SK-N-SH treated with all-trans-retinoic acid at 6 μM for 48 hours (cell line): ENCODE results near the gene ZWILCH.

Experiments used
- ATAC-seq: fragments of 200-7000 bp; cut with Tn5 transposase; 3 replicates; pipeline ENCODE4 v1.9.1; 2020; ENCODE audit warnings: mild to moderate bottlenecking, moderate library complexity
- ARNTL ChIP-seq: fragments of 450-650 bp; formaldehyde crosslinking; IDR thresholded peaks from 2 replicates; pipeline ENCODE4 v1.5.0; 2020; ENCODE audit warnings: low read depth, mild to moderate bottlenecking, moderate library complexity, borderline replicate concordance
- BACH2 ChIP-seq: fragments of 250-450 bp; sonication (Bioruptor Pico); IDR thresholded peaks from 2 replicates; pipeline ENCODE4 v1.9.0; 2021; ENCODE audit warnings: mild to moderate bottlenecking, borderline replicate concordance
- CSDC2 ChIP-seq: fragments of 250-450 bp; sonication (Bioruptor Pico); IDR thresholded peaks from 2 replicates; pipeline ENCODE4 v1.5.0; 2020; ENCODE audit warnings: mild to moderate bottlenecking, moderate library complexity
- CSRNP3 ChIP-seq: fragments of 250-450 bp; sonication (Bioruptor Pico); IDR thresholded peaks from 2 replicates; pipeline ENCODE4 v1.5.1; 2021; ENCODE audit warnings: mild to moderate bottlenecking, moderate library complexity
- ESRRG ChIP-seq: fragments of 250-450 bp; sonication (Bioruptor Pico); IDR thresholded peaks from 2 replicates; pipeline ENCODE4 v1.6.1; 2021; ENCODE audit warnings: mild to moderate bottlenecking
- GLIS3 ChIP-seq: fragments of 250-450 bp; sonication (Bioruptor Pico); IDR thresholded peaks from 2 replicates; pipeline ENCODE4 v1.5.0; 2020; ENCODE audit warnings: mild to moderate bottlenecking, moderate library complexity
- ISL1 ChIP-seq: fragments of 250-450 bp; sonication (Bioruptor Pico); IDR thresholded peaks from 2 replicates; pipeline ENCODE4 v2.1.2; 2022; ENCODE audit warnings: mild to moderate bottlenecking, moderate library complexity
- PATZ1 ChIP-seq: fragments of 250-450 bp; sonication (Bioruptor Pico); IDR thresholded peaks from 2 replicates; pipeline ENCODE4 v1.8.0; 2020; ENCODE audit warnings: mild to moderate bottlenecking, moderate library complexity, borderline replicate concordance
- PPARA ChIP-seq: fragments of 250-450 bp; sonication (Bioruptor Pico); IDR thresholded peaks from 2 replicates; pipeline ENCODE4 v1.5.0; 2020; ENCODE audit warnings: mild to moderate bottlenecking, borderline replicate concordance
- RARB ChIP-seq: fragments of 250-450 bp; sonication (Bioruptor Pico); IDR thresholded peaks from 2 replicates; pipeline ENCODE4 v1.8.0; 2021; ENCODE audit warnings: mild to moderate bottlenecking, moderate library complexity
- SNAI2 ChIP-seq: fragments of 250-450 bp; sonication (Bioruptor Pico); IDR thresholded peaks from 2 replicates; pipeline ENCODE4 v1.5.0; 2020; ENCODE audit warnings: mild to moderate bottlenecking, moderate library complexity
- TCF4 ChIP-seq: fragments of 250-450 bp; sonication (Bioruptor Pico); IDR thresholded peaks from 2 replicates; pipeline ENCODE4 v1.8.0; 2021; ENCODE audit warnings: mild to moderate bottlenecking, moderate library complexity, borderline replicate concordance
- TOX ChIP-seq: fragments of 250-450 bp; sonication (Bioruptor Pico); IDR thresholded peaks from 2 replicates; pipeline ENCODE4 v1.8.0; 2021; ENCODE audit warnings: mild to moderate bottlenecking, moderate library complexity, borderline replicate concordance
- TSHZ2 ChIP-seq: fragments of 250-450 bp; sonication (Bioruptor Pico); IDR thresholded peaks from 2 replicates; pipeline ENCODE4 v1.5.0; 2020; ENCODE audit warnings: mild to moderate bottlenecking, moderate library complexity
- ZC3H10 ChIP-seq: fragments of 250-450 bp; sonication (Bioruptor Pico); IDR thresholded peaks from 2 replicates; pipeline ENCODE4 v1.5.1; 2021; ENCODE audit warnings: mild to moderate bottlenecking, moderate library complexity
- ZFP3 ChIP-seq: fragments of 250-450 bp; sonication (Bioruptor Pico); IDR thresholded peaks from 2 replicates; pipeline ENCODE4 v1.5.0; 2020; ENCODE audit warnings: mild to moderate bottlenecking, moderate library complexity
- ZFP30 ChIP-seq: fragments of 450-650 bp; formaldehyde crosslinking; IDR thresholded peaks from 2 replicates; pipeline ENCODE4 v1.5.0; 2022; ENCODE audit warnings: mild to moderate bottlenecking, moderate library complexity
- ZNF565 ChIP-seq: fragments of 450-650 bp; formaldehyde crosslinking; conservative IDR thresholded peaks from 2 replicates; pipeline ENCODE4 v1.5.0; 2020; ENCODE audit warnings: low read depth, mild to moderate bottlenecking, moderate library complexity
- ZNF70 ChIP-seq: fragments of 450-650 bp; formaldehyde crosslinking; IDR thresholded peaks from 2 replicates; pipeline ENCODE4 v1.5.0; 2020; ENCODE audit warnings: mild to moderate bottlenecking, moderate library complexity
- ZNF8 ChIP-seq: fragments of 450-650 bp; formaldehyde crosslinking; IDR thresholded peaks from 2 replicates; pipeline ENCODE4 v1.5.0; 2020; ENCODE audit warnings: mild to moderate bottlenecking, moderate library complexity
- TF ChIP-seq, protein P1 (sequence below): fragments of 250-450 bp; sonication (Bioruptor Pico); IDR thresholded peaks from 2 replicates; pipeline ENCODE4 v1.5.1; 2020; ENCODE audit warnings: low read depth, mild to moderate bottlenecking, moderate library complexity
- TF ChIP-seq, protein P2 (sequence below): fragments of 250-450 bp; sonication (Bioruptor Pico); IDR thresholded peaks from 2 replicates; pipeline ENCODE4 v1.8.0; 2021; ENCODE audit warnings: low read depth, mild to moderate bottlenecking, moderate library complexity, borderline replicate concordance

ZWILCH gene

GRCh38 chr15:66508293-66508883 lies 3.3 kb downstream of the ZWILCH start (continued):
- no peak for TF ChIP-seq ZNF565 (CRISPR knock-in tag)
- TF ChIP-seq ARNTL (CRISPR knock-in tag) = no peak
- TF ChIP-seq TCF4 (CRISPR knock-in tag) = no peak
- no peak for TF ChIP-seq ESRRG (CRISPR knock-in tag)
- no peak for TF ChIP-seq ISL1 (CRISPR knock-in tag)
- no peak for TF ChIP-seq BACH2
- TF ChIP-seq ZNF8 (CRISPR knock-in tag) = no peak

- ATAC-seq = no peak
- TF ChIP-seq CSDC2 (CRISPR knock-in tag) (no peak), BACH2 (no peak), PPARA (CRISPR knock-in tag) (no peak), ARNTL (CRISPR knock-in tag) (no peak), ZNF565 (CRISPR knock-in tag) (no peak), GLIS3 (no peak), RARB (CRISPR knock-in tag) (no peak), SNAI2 (CRISPR knock-in tag) (no peak), TCF4 (CRISPR knock-in tag) (no peak), ZNF8 (CRISPR knock-in tag) (no peak), ZC3H10 (CRISPR knock-in tag) (no peak), ZFP30 (CRISPR knock-in tag) (no peak), ESRRG (CRISPR knock-in tag) (no peak), ISL1 (CRISPR knock-in tag) (no peak), ZFP3 (CRISPR knock-in tag) (no peak), ZNF70 (no peak), CSRNP3 (no peak)
- TF ChIP-seq, protein P1, sequence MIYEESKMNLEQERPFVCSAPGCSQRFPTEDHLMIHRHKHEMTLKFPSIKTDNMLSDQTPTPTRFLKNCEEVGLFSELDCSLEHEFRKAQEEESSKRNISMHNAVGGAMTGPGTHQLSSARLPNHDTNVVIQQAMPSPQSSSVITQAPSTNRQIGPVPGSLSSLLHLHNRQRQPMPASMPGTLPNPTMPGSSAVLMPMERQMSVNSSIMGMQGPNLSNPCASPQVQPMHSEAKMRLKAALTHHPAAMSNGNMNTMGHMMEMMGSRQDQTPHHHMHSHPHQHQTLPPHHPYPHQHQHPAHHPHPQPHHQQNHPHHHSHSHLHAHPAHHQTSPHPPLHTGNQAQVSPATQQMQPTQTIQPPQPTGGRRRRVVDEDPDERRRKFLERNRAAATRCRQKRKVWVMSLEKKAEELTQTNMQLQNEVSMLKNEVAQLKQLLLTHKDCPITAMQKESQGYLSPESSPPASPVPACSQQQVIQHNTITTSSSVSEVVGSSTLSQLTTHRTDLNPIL (CRISPR knock-in tag) = no peak
- TF ChIP-seq, protein P2, sequence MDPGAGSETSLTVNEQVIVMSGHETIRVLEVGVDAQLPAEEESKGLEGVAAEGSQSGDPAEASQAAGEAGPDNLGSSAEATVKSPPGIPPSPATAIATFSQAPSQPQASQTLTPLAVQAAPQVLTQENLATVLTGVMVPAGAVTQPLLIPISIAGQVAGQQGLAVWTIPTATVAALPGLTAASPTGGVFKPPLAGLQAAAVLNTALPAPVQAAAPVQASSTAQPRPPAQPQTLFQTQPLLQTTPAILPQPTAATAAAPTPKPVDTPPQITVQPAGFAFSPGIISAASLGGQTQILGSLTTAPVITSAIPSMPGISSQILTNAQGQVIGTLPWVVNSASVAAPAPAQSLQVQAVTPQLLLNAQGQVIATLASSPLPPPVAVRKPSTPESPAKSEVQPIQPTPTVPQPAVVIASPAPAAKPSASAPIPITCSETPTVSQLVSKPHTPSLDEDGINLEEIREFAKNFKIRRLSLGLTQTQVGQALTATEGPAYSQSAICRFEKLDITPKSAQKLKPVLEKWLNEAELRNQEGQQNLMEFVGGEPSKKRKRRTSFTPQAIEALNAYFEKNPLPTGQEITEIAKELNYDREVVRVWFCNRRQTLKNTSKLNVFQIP = no peak
Measured at GRCh38 chr15:66514586-66514985, 9.5 kb downstream of the ZWILCH start.

DNA sequence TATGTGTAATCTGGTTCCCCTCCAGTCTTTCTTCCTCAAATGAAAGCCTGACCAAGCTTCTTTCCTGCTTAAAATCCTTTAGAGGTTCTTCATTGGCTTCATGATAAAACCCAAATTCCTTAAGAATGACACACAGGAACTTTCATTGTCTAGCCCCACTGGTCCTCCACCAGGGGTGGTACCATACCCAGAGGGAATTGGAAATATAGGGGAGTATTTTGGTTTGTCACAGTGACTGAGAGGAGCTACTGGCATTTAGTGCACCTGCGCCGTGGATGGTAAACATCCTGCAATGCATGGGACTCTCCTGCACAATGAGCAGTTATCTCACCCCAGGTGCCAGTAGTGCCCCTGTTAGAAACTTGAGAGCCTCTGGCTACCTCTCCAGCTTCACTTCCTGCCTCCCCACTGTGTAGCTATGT lies 10.8 kb downstream of the ZWILCH start:
- ATAC-seq = no peak
- TF ChIP-seq CSRNP3 (no peak), ZFP3 (CRISPR knock-in tag) (no peak), ISL1 (CRISPR knock-in tag) (no peak), ZFP30 (CRISPR knock-in tag) (no peak), BACH2 (no peak), PPARA (CRISPR knock-in tag) (no peak), RARB (CRISPR knock-in tag) (no peak), SNAI2 (CRISPR knock-in tag) (no peak), PATZ1 (CRISPR knock-in tag) (no peak), TOX (CRISPR knock-in tag) (no peak), ESRRG (CRISPR knock-in tag) (no peak), ZNF70 (no peak), TSHZ2 (CRISPR knock-in tag) (no peak), CSDC2 (CRISPR knock-in tag) (no peak)
- TF ChIP-seq, protein P2 = no peak
- TF ChIP-seq, protein P1 (CRISPR knock-in tag) = no peak
